K562 (cell line): ENCODE results near the gene SLC35A1. TPM values are rescaled to one million over a fixed set of nuclear protein-coding genes. Genes with fewer than 3 reads are reported as not detected.

Experiments used
- CBX5 ChIP-seq: IDR thresholded peaks from 2 replicates; pipeline ENCODE4 v1.6.1; 2014; ENCODE audit warnings: low read depth, borderline replicate concordance
- CCNT2 ChIP-seq: IDR thresholded peaks from 2 replicates; pipeline ENCODE4 v1.6.1; 2011; ENCODE audit warnings: borderline replicate concordance, low read depth, mild to moderate bottlenecking, moderate library complexity, mixed read lengths, low read length; ENCODE audit not compliant: insufficient read length; ENCODE audit errors: extremely low read depth
- FOXA3 ChIP-seq, 2 experiments: fragments of 450-650 bp in 1 of 2; sonication (generic) in 1 of 2; formaldehyde crosslinking; IDR thresholded peaks in 1 of 2; conservative IDR thresholded peaks in 1 of 2; 2 replicates each; pipeline versions ENCODE4 v1.4.0 to v1.8.0; 2020 to 2022; ENCODE audit warnings: mild to moderate bottlenecking in 2 of 2, missing genetic modification reagents in 1 of 2
- FUS ChIP-seq: fragments of 200-400 bp; formaldehyde crosslinking; optimal IDR thresholded peaks from 2 replicates; pipeline ENCODE3; 2017; ENCODE audit warnings: low read depth, low read length
- GATAD2A ChIP-seq: fragments of 450-650 bp; IDR thresholded peaks from 2 replicates; pipeline ENCODE4 v1.6.1; 2017
- HDAC1 ChIP-seq, 2 experiments: fragments of 450-650 bp; IDR thresholded peaks; 2 replicates each; pipeline ENCODE4 v1.6.1; 2016 to 2017; ENCODE audit warnings: inconsistent platforms in 1 of 2, mild to moderate bottlenecking in 1 of 2, moderate library complexity in 1 of 2
- HDAC6 ChIP-seq: IDR thresholded peaks from 2 replicates; pipeline ENCODE4 v1.6.1; 2012; ENCODE audit warnings: low read depth, mild to moderate bottlenecking, control low read depth, inconsistent platforms, low read length, moderate library complexity
- IRF2 ChIP-seq: sonication (generic); formaldehyde crosslinking; IDR thresholded peaks from 2 replicates; pipeline ENCODE4 v1.8.1; 2022; ENCODE audit warnings: mild to moderate bottlenecking, missing genetic modification reagents
- PATZ1 ChIP-seq: fragments of 250-450 bp; sonication (Bioruptor Pico); IDR thresholded peaks from 2 replicates; pipeline ENCODE4 v1.5.0; 2020; ENCODE audit warnings: mild to moderate bottlenecking, borderline replicate concordance
- PBX2 ChIP-seq, 2 experiments: IDR thresholded peaks in 1 of 2; conservative IDR thresholded peaks in 1 of 2; 2 replicates each; pipeline ENCODE4 v1.6.1; 2016; ENCODE audit warnings: low read depth in 2 of 2, mild to moderate bottlenecking in 1 of 2, missing compliant biosample characterization in 1 of 2, missing genetic modification characterization in 1 of 2, moderate library complexity in 1 of 2
- PHF20 ChIP-seq: fragments of 450-650 bp; IDR thresholded peaks from 2 replicates; pipeline ENCODE4 v1.6.1; 2018; ENCODE audit not compliant: partially characterized antibody
- RBFOX2 ChIP-seq: fragments of 200-400 bp; formaldehyde crosslinking; IDR thresholded peaks from 2 replicates; pipeline ENCODE4 v1.6.1; 2017; ENCODE audit warnings: low read depth, mild to moderate bottlenecking, low read length, moderate library complexity
- RBM14 ChIP-seq: fragments of 200-400 bp; formaldehyde crosslinking; IDR thresholded peaks from 2 replicates; pipeline ENCODE4 v1.6.1; 2018; ENCODE audit warnings: low read depth, mild to moderate bottlenecking, low read length, moderate library complexity, borderline replicate concordance; ENCODE audit not compliant: insufficient read depth
- RFX7 ChIP-seq: fragments of 250-450 bp; sonication (Bioruptor Pico); IDR thresholded peaks from 2 replicates; pipeline ENCODE4 v1.5.1; 2021; ENCODE audit warnings: mild to moderate bottlenecking
- SAP30 ChIP-seq: fragments of 200-600 bp; sonication (generic); IDR thresholded peaks from 2 replicates; pipeline ENCODE4 v1.6.1; 2012; ENCODE audit warnings: borderline replicate concordance, low read depth, mild to moderate bottlenecking, moderate library complexity, low read length, control low read depth, inconsistent platforms; ENCODE audit not compliant: insufficient read depth, poor library complexity, severe bottlenecking
- SIRT6 ChIP-seq: IDR thresholded peaks from one replicate; pipeline ENCODE4 v1.6.1; 2012; ENCODE audit warnings: low read depth, mild to moderate bottlenecking, control low read depth, inconsistent platforms, low read length, moderate library complexity
- SMAD3 ChIP-seq: fragments of 450-650 bp; formaldehyde crosslinking; conservative IDR thresholded peaks from 2 replicates; pipeline ENCODE4 v1.4.0; 2020; ENCODE audit warnings: mild to moderate bottlenecking
- XRCC4 ChIP-seq: IDR thresholded peaks from one replicate; pipeline ENCODE4 v1.6.1; 2011; ENCODE audit not compliant: insufficient read depth, insufficient read length; ENCODE audit errors: extremely low read depth
- ZBTB34 ChIP-seq: fragments of 250-450 bp; sonication (Bioruptor Pico); IDR thresholded peaks from 2 replicates; pipeline ENCODE4 v1.8.0; 2021; ENCODE audit warnings: mild to moderate bottlenecking, moderate library complexity
- ZFX ChIP-seq: sonication (generic); formaldehyde crosslinking; IDR thresholded peaks from 2 replicates; pipeline ENCODE4 v1.8.0; 2022; ENCODE audit warnings: mild to moderate bottlenecking, missing genetic modification reagents, moderate library complexity
- ZNF316 ChIP-seq: fragments of 450-650 bp; IDR thresholded peaks from 2 replicates; pipeline ENCODE4 v1.6.1; 2016
- polyA plus RNA-seq, 8 experiments: library from polyadenylated mRNA; depleted of rRNA in 4 of 8; stranded (reverse) in 5 of 8; unstranded in 3 of 8; fragments of >200 nt; fragmentation: Nextera tagmentation in 2 of 8; fragmentation: Illumina TruSeq in 1 of 8; extraction: Ambion mirVana in 2 of 8; extraction: Trizol in 1 of 8; gene quantifications; 2 replicates each; pipeline versions ENCODE4 v1.2.1 to v1.2.3, GENCODE V29; 2011 to 2014; ENCODE audit warnings: inconsistent platforms in 1 of 8, missing spikeins in 1 of 8
- total RNA-seq, 7 experiments: library from RNA; depleted of rRNA in 6 of 7; stranded (reverse); fragments of >200 nt in 6 of 7; fragmentation: Illumina TruSeq in 2 of 7; extraction: Trizol in 2 of 7; gene quantifications; 2 replicates each; pipeline versions ENCODE4 v1.2.1 to v1.2.3, GENCODE V29; 2011 to 2021; ENCODE audit warnings: low replicate concordance in 1 of 7

SLC35A1 gene
- total and polyA plus RNA-seq, 9 of the 15 experiments (the other 6 are each of a cell fraction or from before 2014, with no cell fraction given) = 7.5 to 37.1 (median 14.9) TPM

- TF ChIP-seq PHF20 (peak; percentile 54), ZFX (CRISPR knock-in tag) (peak; percentile 89), PATZ1 (no peak; the same call in 1 of the 2 replicates), SIRT6 (no peak), GATAD2A (no peak), CCNT2 (peak; percentile 30), CBX5 (no peak), RBFOX2 (peak; percentile 86), HDAC6 (no peak), FUS (no peak), RBM14 (no peak), HDAC1 (IDR thresholded peaks at IDR 0.05) (peak in 1 of 2 experiments; percentile 60; a peak in 2 of 4 replicates), XRCC4 (no peak), IRF2 (CRISPR knock-in tag) (no peak), FOXA3 (CRISPR knock-in tag; conservative IDR thresholded peaks at IDR 0.05 in 1 of 2, IDR thresholded peaks at IDR 0.05 in 1 of 2) (0 out of 4 replicates have a peak, but pooled peaks of 1 of the 2 experiments have one; percentile 42), SAP30 (no peak), ZNF316 (no peak), ZBTB34 (CRISPR knock-in tag) (no peak), PBX2 (CRISPR knock-in tag; IDR thresholded peaks at IDR 0.05; ENCODE audit: low read depth) (no peak), PBX2 (tag; conservative IDR thresholded peaks at IDR 0.05; ENCODE audit: low read depth) (peak; percentile 85), SMAD3 (CRISPR knock-in tag) (no peak), RFX7 (CRISPR knock-in tag) (no peak)
Measured at GRCh38 chr6:87472525-87473418, at the start of gene SLC35A1 (continued).
